Transverse colon (tissue), 4 donors: Measurements from ENCODE around the gene ZCCHC9.

Source experiments
- EP300 ChIP-seq: sonication (generic); formaldehyde crosslinking; IDR thresholded peaks from one replicate; pipeline ENCODE4 v1.6.1; 2017; ENCODE audit warnings: antibody characterized with exemption, low read depth
- POLR2A ChIP-seq: fragments of 450-650 bp; IDR thresholded peaks from one replicate; pipeline ENCODE4 v1.6.1; 2016; ENCODE audit warnings: antibody characterized with exemption, mild to moderate bottlenecking, moderate library complexity
- POLR2AphosphoS5 ChIP-seq, 3 donors: sonication (generic); formaldehyde crosslinking; IDR thresholded peaks; one replicate each; pipeline ENCODE4 v1.6.1; 2016; ENCODE audit warnings: antibody characterized with exemption in 3 of 3
- TF ChIP-seq, protein P1 (sequence below), 5 experiments: fragments of 200-600 bp in 3 of 5; fragments of 450-650 bp in 2 of 5; sonication (generic) in 3 of 5; IDR thresholded peaks; 1 replicate in 2 of 5; 2 replicates in 3 of 5; pipeline ENCODE4 v1.5.1; 2016 to 2017; ENCODE audit warnings: antibody characterized with exemption in 5 of 5, inconsistent platforms in 3 of 5, mild to moderate bottlenecking in 2 of 5, moderate library complexity in 1 of 5

DNA sequence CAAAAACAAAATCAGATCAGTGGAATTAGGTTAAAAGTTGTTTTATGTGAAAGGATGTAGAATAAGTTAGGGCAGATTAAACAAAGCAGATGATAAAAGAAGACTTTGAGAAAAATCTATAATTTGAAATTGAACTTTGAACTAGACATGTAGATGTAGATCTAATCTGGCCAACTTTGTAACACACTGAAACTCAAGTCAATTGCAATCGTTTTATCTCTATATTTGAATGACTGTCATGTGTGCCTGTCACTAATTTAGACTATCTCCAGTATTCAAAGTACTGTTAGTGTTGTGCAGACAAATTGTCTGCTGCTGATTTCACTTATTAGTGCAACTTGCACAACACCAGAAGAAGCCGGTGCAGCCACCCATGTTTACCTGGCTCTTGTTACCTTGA is 52.7 kb downstream of the ZCCHC9 start:
- TF ChIP-seq, protein P1, sequence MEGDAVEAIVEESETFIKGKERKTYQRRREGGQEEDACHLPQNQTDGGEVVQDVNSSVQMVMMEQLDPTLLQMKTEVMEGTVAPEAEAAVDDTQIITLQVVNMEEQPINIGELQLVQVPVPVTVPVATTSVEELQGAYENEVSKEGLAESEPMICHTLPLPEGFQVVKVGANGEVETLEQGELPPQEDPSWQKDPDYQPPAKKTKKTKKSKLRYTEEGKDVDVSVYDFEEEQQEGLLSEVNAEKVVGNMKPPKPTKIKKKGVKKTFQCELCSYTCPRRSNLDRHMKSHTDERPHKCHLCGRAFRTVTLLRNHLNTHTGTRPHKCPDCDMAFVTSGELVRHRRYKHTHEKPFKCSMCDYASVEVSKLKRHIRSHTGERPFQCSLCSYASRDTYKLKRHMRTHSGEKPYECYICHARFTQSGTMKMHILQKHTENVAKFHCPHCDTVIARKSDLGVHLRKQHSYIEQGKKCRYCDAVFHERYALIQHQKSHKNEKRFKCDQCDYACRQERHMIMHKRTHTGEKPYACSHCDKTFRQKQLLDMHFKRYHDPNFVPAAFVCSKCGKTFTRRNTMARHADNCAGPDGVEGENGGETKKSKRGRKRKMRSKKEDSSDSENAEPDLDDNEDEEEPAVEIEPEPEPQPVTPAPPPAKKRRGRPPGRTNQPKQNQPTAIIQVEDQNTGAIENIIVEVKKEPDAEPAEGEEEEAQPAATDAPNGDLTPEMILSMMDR (IDR thresholded peaks at IDR 0.05): no peak
- TF ChIP-seq EP300 (no peak), POLR2A (no peak), POLR2AphosphoS5 (IDR thresholded peaks at IDR 0.05) (no peak)
